ES-I3 (cell line): Measurements from ENCODE around the gene MAN1A1.

Source experiments
- H3K36me3 ChIP-seq: 2 replicates; pipeline ENCODE4 v1.6.1; 2013; ENCODE audit warnings: mild to moderate bottlenecking, low read length, control low read depth, moderate library complexity; ENCODE audit not compliant: insufficient read depth
- H3K4me1 ChIP-seq: 2 replicates; pipeline ENCODE4 v1.6.1; 2013; ENCODE audit warnings: mild to moderate bottlenecking, control low read depth, low read length; ENCODE audit not compliant: insufficient read depth
- H3K9ac ChIP-seq: 2 replicates; pipeline ENCODE4 v1.6.1; 2013; ENCODE audit warnings: low read depth, mild to moderate bottlenecking, low read length, moderate library complexity
- H3K9me3 ChIP-seq: 2 replicates; pipeline ENCODE4 v1.6.1; 2013; ENCODE audit warnings: mild to moderate bottlenecking, low read length, moderate library complexity; ENCODE audit not compliant: control insufficient read depth, insufficient read depth

The MAN1A1 gene

GRCh38 chr6:119269266-119270103 lies 80.1 kb downstream of the MAN1A1 start:
- peaks cover 3% of the 10 kb centered on the region; the same call in 1 of the 2 replicates for H3K9me3 ChIP-seq
- H3K9ac ChIP-seq: no peak overlapping the region
- no peaks in the 10 kb centered on the region for H3K36me3 ChIP-seq
- H3K4me1 ChIP-seq: no peaks in the 10 kb centered on the region

DNA sequence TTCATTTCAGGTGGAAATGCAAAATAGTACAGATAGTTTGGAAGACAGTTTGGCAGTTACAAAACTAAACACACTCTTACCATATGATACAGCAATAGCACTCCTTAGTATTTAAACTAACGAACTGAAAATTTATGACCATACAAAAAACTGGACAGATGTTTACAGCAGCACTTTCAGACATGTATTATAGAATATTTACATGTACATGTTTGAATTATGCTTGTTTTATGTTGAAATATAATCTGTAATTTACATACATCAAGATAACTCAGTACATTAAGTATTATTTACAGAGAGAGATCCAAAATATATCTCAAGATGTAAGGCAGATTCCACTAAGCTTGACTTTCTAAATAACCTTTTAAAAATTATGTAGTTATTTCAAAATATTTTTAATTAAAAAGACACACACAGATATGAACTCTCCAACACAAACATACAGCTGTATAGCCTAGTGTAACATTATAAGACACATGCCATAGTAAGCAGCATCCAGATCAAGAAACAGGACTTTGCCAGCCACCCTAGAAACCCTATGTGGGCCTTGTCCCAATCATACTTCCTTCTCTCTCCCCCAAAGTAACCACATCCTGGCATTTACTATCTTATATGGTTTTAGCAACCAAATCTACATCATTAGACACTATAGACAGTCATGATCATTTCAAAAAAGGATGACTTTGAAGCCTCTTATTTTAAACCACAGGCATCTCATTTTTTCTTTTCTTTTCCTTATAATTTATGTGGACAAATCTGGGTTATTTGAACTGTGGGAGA lies 82.2 kb downstream of the MAN1A1 start:
- Histone ChIP-seq H3K9ac (no peak overlapping the region), H3K4me1 (no peaks in the 10 kb centered on the region), H3K36me3 (no peaks in the 10 kb centered on the region), H3K9me3 (peaks cover 3% of the 10 kb centered on the region; the same call in 1 of the 2 replicates)

- Histone ChIP-seq H3K36me3 (no peaks in the 10 kb centered on the region), H3K9me3 (no peaks in the 10 kb centered on the region), H3K9ac (no peak overlapping the region), H3K4me1 (no peaks in the 10 kb centered on the region)
These were observed 84.6 kb downstream of the MAN1A1 start for GRCh38 chr6:119264854-119265397.

- Histone ChIP-seq H3K9ac (no peak overlapping the region), H3K36me3 (no peaks in the 10 kb centered on the region), H3K9me3 (no peaks in the 10 kb centered on the region), H3K4me1 (no peaks in the 10 kb centered on the region; the same call in 1 of the 2 replicates)
These were observed 86.9 kb downstream of the MAN1A1 start for GRCh38 chr6:119262612-119263011.

DNA sequence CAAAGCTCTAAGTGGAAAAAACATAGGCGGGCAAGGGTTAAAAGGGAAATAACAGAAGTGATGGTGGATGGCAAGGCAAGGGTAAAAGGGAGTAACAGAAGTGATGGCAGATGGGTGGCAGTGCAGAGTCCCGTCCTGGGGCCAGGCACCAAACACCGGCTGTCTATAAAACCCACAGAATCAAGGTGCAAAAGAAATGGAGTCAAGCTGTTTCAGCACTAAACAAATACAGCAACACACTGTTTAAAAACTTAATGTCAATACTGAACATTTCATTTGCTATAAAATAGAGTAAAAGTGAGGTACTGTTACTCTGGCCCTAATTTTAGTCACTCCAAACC lies 87.6 kb downstream of the MAN1A1 start:
- H3K36me3 ChIP-seq: no peaks in the 10 kb centered on the region
- H3K9me3 ChIP-seq: no peaks in the 10 kb centered on the region
- no peak overlapping the region for H3K9ac ChIP-seq
- no peaks in the 10 kb centered on the region; the same call in 1 of the 2 replicates for H3K4me1 ChIP-seq

DNA sequence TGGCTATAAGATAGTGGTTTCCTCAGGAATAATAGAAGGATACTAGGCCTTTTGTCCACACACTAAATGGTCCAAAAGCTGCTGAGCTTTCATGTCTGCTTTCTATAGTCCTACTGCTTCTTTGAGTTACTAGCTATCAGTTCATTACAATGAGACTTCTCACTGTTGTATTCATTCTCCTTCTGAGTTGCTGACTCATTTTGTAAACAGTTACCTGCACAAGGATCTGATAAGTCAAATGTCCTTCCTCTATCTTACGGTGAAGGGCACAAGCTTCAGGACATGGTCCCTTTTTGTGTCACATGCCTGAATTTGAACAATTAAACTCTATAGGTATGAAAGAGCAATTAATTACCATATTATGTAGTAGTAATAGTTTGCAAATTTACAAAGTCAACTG lies 90.5 kb downstream of the MAN1A1 start:
- no peaks in the 10 kb centered on the region for H3K36me3 ChIP-seq
- H3K4me1 ChIP-seq: no peaks in the 10 kb centered on the region; the same call in 1 of the 2 replicates
- no peaks in the 10 kb centered on the region for H3K9me3 ChIP-seq
- no peak overlapping the region for H3K9ac ChIP-seq

GRCh38 chr6:119257726-119258125 lies 91.8 kb downstream of the MAN1A1 start:
- Histone ChIP-seq H3K9ac (no peak overlapping the region), H3K36me3 (no peaks in the 10 kb centered on the region), H3K4me1 (no peaks in the 10 kb centered on the region; the same call in 1 of the 2 replicates), H3K9me3 (no peaks in the 10 kb centered on the region)

- H3K4me1 ChIP-seq: no peaks in the 10 kb centered on the region; the same call in 1 of the 2 replicates
- no peak overlapping the region for H3K9ac ChIP-seq
These were observed 92.5 kb downstream of the MAN1A1 start for GRCh38 chr6:119256978-119257462.

DNA sequence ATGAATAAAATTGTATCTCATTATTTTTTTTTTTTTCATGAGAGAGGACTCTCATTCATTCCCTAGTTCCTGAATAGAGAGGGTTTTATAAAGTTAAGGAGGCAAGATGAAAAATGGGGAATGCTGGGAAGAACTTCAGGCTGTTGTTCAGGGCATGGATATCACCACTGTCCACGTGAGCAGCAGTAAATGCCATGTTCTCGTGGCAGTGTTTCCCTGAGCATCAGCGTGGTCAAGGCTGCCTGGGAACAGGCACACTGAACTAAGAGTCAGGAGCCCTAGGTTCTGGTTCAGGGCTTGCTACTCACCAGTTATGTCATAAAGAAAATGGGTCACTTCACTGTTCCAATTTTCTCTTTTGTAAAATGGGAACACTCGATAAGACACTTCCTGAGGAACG lies 93.2 kb downstream of the MAN1A1 start:
- no peaks in the 10 kb centered on the region for H3K36me3 ChIP-seq
- H3K9me3 ChIP-seq: no peaks in the 10 kb centered on the region
- H3K4me1 ChIP-seq: no peaks in the 10 kb centered on the region; the same call in 1 of the 2 replicates
- no peak overlapping the region for H3K9ac ChIP-seq

More at GRCh38 chr6:119256978-119257462, 92.5 kb downstream of the MAN1A1 start:
- Histone ChIP-seq H3K9me3 (no peaks in the 10 kb centered on the region), H3K36me3 (no peaks in the 10 kb centered on the region)

- H3K4me1 ChIP-seq: no peaks in the 10 kb centered on the region; the same call in 1 of the 2 replicates
- H3K36me3 ChIP-seq: no peaks in the 10 kb centered on the region
- H3K9me3 ChIP-seq: no peaks in the 10 kb centered on the region
- no peak overlapping the region for H3K9ac ChIP-seq
These were observed 94.1 kb downstream of the MAN1A1 start for GRCh38 chr6:119255492-119255891.

- no peaks in the 10 kb centered on the region for H3K4me1 ChIP-seq
- no peaks in the 10 kb centered on the region for H3K9me3 ChIP-seq
- no peaks in the 10 kb centered on the region for H3K36me3 ChIP-seq
- H3K9ac ChIP-seq: no peak overlapping the region
These were observed 99.5 kb downstream of the MAN1A1 start for GRCh38 chr6:119250036-119250435.

- Histone ChIP-seq H3K36me3 (no peaks in the 10 kb centered on the region), H3K9ac (no peak overlapping the region), H3K4me1 (no peaks in the 10 kb centered on the region), H3K9me3 (no peaks in the 10 kb centered on the region)
These were observed 100.2 kb downstream of the MAN1A1 start for GRCh38 chr6:119249319-119249718.

DNA sequence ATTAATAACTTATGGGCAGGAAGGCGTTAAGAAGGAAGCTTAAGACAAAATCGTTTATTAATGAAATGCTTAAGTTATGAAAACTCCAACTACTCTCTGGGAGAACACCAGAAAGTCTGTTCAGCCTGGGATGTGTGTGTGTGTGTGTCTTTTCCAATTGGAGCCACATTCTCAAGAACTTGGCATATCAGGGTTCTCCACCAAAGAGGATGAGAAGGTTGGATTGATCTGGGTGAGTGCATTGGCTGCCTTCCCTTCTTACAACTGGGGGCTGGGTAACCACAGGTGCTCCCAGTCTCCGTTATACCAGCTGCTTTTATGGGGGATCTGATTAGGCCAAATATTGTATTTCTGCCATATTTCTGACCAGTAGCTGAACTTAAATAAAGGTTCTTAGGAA lies 102.1 kb downstream of the MAN1A1 start:
- Histone ChIP-seq H3K9me3 (no peaks in the 10 kb centered on the region), H3K9ac (no peak overlapping the region), H3K36me3 (no peaks in the 10 kb centered on the region), H3K4me1 (no peaks in the 10 kb centered on the region)

GRCh38 chr6:119243657-119244056 lies 105.9 kb downstream of the MAN1A1 start:
- Histone ChIP-seq H3K9ac (no peak overlapping the region), H3K36me3 (no peaks in the 10 kb centered on the region), H3K4me1 (peaks cover 25% of the 10 kb centered on the region), H3K9me3 (no peaks in the 10 kb centered on the region)
